Measurements from ENCODE around the gene NEIL1.
A peak's percentile ranks its signal among the peaks of the same experiment; 100 is the strongest.

Gene NEIL1

DNA sequence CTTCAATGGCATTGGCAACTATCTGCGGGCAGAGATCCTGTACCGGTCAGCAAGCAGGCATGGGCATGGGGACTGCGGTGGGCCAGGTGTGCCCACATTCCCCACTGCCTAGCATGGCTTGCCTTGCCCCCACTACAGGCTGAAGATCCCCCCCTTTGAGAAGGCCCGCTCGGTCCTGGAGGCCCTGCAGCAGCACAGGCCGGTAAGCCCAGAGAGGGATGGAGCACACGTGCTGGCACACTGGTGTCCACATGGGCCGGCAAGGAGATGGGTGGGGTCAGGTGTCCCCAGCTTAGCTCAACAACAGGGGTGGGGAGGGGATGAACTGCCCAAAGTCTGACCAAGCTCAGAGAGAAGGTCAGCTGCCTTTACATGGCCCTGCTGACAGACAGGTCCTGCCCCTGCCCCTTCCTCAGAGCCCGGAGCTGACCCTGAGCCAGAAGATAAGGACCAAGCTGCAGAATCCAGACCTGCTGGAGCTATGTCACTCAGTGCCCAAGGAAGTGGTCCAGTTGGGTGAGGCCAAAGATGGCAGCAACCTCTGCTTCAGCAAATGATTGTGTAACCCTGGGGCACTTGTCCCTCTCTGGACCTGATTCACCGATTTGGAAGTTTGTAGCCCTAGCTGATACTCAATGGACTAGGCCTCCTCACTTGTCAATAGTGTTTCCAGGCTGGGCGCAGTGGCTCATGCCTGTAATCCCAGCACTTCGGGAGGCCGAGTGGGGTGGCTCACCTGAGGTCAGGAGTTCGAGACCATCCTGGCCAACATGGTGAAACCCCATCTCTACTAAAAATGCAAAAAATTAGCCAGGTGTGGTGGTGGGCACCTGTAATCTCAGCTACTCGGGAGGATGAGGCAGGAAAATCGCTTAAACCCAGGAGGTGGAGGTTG is 5.6 kb downstream of the NEIL1 start:
- intact Hi-C loops (cut with DNase I) = no loop called here
- no peak for DNase-seq

DNA sequence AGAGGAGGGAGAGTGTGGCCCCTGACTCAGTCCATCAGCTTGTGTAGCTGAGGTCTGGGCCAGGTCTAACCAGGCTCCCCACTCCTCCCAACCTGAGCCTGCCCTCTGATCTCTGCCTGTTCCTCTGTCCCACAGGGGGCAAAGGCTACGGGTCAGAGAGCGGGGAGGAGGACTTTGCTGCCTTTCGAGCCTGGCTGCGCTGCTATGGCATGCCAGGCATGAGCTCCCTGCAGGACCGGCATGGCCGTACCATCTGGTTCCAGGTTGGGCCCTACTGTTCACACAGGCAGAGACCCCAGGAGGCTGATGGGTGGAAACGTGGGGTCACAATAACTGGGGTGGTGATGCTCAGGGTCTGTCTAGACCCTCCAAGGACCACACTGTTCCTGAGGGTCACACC is 6.8 kb downstream of the NEIL1 start:
- no peak for DNase-seq
- intact Hi-C loops (cut with DNase I) = no loop called here

DNA sequence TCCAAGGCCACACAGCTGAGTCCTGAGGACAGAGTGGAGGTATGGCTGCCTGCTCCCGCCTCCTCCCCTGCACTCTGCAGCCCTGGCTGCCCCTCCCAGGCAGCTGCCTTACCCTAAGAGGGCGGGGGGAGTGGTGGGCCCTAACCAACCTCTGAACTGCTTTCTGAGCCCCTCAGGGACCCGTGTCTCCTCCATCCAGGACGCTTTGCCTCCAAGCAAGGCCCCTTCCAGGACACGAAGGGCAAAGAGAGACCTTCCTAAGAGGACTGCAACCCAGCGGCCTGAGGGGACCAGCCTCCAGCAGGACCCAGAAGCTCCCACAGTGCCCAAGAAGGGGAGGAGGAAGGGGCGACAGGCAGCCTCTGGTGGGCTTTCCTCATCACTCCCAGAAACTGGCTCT is 7.6 kb downstream of the NEIL1 start:
- DNase-seq = no peak
- intact Hi-C loops (cut with DNase I) = no loop called here

DNA sequence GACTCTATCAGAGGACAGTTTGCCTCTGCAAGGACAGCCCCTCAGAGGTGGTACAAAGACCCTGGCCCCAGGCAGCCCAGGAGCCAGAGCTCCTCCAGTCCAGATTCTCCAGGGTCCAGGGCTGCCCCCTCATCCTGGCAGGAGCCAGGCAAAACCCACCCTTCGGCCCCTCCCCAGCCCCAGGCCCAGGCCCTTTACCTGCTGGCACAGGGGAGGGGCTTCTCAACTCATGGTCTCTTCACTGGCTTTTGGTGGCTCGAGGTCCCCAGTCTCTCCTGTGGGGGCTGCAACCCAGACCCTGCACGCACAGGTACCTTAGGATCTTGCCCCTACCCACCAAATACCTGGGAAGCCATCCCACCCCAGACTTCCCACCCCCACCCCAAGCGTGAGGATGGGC is 8.5 kb downstream of the NEIL1 start:
- DNase-seq = peak in 1 of 42 donors; percentile 13
- intact Hi-C loops (cut with DNase I) = no loop called here

DNA sequence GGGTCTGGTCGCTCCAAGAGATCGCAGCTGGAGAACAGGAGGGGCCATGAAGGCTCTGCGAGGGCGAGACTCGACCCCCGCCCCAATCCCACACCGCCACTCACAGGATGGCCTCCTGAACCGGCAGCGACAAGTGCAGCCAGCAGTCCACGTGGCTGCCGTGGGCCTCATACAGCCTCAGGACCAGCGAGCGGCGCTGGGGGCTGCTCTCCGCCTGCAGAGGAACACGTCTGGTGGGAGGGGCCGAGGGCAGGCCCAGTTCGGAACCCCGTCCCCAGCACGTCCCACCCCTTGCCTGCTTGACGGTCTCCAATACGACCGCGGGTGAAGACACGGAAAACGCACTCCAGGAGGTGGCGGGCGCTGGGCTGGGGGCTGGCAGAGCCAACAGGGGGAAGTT is 9.2 kb downstream of the NEIL1 start:
- intact Hi-C loops (cut with DNase I) = no loop called here
- peak in 2 of 42 donors; percentile 6 to 20 for DNase-seq

DNA sequence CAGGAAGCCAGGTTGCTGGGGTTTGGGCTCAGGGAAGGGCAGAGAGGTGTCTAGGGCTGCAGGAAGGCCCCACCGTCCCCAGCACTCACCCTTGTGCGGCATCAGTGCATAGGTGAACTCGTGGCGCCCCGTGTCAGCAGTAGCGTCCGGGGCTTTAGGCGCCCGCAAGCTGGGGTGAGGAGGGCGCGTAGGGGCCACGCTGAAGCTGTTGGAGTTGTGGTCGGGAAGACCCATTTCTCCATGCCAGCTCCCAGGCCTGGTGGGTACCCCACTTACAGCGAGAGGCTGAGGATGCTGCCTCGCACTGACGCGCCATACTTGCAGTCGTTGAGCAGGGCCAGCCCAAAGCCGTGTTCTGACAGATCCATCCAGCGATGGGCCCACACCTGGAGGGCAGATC is 9.7 kb downstream of the NEIL1 start:
- peak in 2 of 42 donors; percentile 9 to 28 for DNase-seq
- intact Hi-C loops (cut with DNase I) = no loop called here

DNA sequence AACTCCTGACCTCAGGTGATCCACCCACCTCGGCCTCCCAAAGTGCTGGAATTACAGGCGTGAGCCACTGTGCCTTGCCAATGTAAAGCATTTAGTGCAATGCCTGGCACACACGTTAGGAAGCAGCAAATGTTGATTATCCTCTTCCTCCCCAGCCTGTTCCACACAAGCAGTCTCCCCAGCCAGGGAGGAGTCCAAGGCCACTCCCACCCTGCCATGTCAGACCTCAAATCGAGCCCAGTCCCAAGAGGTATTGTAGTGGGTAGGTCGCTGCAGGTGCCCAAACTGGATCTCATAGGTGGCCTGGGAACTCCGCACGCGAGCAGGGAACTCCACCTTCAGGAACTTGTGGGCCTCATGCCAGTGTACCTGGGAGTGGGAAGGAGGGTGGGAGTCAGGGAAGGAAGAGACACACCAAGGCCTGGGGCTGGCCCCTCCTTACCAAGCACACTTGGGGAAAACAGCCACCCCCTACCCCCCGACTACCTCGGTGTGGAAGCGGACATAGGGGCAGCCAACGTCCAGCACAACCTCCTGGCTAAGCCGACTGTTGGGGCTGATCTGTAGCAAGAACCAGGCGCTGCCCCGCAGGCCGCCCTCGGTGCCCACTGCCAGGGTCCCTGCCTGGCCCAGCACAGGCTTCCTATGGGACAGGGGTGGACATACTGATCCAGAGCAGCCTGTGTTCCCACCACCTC is 11.3 kb downstream of the NEIL1 start:
- intact Hi-C loops (cut with DNase I) = no loop called here

DNA sequence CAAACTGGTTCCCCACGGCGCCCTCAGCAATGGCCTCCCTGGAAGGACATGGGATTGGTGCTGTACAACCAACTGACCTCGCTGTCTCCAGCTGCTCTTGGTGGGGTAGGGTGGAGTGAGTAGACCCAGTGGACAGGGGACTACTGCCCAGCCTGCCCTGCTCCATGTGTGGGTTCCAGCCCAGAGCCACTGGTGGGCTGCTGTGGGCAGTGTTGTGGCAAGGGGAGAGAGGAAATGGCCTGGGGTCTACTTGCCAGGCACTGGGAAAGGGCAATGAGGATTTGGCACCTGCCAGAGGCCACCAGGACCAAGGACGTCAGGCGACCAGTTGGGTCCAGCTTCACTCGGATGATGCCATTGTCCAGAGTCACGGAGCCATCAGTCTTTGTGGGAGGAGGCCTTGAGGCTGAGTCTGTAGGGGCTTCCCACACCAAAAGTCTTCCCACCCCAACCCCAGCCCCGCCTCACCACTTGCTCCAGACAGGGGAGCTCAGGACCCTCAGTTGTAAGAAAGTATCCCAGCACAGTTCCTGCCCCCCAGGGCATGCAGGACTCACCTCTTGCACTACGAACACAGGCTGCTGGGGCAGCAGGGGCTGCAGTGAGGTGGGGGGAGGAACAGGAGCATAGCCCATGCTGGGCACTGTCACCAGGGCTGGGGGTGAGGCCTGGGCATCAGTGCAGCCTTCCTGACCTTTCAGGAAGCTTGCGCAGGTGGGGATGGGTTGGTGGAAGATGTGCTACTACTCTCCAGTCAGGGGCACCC is 12.1 kb downstream of the NEIL1 start:
- peak in 2 of 42 donors; percentile 7 to 18 for DNase-seq
- intact Hi-C loops (cut with DNase I) = no loop called here

More for the DNA sequence above, 11.3 kb downstream of the NEIL1 start:
- peak in 1 of 42 donors; percentile 9 for DNase-seq

DNA sequence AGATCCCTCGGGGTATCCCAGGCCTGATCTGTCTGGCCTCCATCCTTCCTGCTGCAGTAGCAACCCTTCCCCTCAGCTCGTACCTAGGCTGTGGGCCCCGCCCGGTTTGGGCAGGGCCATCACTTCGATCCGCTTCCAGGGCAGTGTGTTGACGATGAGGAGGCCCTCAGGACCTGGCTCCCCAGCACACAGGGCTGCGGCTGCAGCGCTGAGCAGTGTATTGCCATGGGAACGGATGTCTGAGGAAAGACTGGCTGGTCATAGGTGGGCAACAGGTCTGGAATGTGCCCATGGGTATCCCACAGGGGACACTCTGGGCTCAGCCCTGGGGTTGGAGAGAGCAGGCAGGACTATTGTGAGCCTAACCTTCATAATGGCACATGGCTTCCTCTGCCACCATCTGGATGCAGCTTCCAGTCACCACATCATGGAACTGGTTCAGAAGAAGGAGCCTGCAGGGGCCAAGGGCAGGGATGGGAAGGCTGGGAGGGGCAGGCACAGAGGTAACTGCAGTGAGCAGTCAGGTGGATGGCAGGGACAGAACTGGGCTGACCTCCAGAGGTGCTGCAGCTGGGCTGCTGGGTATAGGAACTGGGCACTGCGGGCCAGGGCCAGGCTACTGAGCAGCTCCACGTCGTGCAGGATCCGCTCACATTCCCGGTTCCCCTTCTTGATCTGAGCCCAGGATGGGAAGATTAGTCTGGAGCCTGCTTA is 12.9 kb downstream of the NEIL1 start:
- peak in 1 of 42 donors; percentile 9 for DNase-seq
- intact Hi-C loops (cut with DNase I) = loop anchor here (10.0 kb wide), 1 partner anchor 285 kb away; the partner anchor contains the start of genes IMP3 and SNX33

DNA sequence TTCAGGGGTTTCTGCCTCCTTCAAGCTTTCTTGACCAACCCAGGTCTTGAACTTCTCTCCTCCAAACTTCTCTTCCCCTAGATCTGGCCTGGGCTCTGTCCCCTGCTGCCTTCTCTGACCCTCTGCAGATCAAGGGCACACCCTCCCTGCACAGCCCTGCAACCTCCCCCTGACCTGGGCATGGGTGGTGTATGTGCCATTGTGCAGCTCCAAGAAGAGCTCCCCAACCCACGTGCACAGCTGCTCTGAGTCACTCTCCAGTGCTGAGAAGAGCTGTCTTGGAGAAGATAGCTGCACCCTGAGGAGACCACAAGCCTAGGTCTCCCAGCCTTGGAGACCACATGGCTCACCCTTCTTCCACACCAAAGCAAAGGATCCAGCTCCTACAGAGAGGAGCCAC is 13.6 kb downstream of the NEIL1 start:
- peak in 40 of 42 donors; percentile 21 to 88 (median 64) for DNase-seq
- intact Hi-C loops (cut with DNase I) = loop anchor here (10.0 kb wide), 1 partner anchor 284 kb away; the partner anchor contains the start of genes IMP3 and SNX33

DNA sequence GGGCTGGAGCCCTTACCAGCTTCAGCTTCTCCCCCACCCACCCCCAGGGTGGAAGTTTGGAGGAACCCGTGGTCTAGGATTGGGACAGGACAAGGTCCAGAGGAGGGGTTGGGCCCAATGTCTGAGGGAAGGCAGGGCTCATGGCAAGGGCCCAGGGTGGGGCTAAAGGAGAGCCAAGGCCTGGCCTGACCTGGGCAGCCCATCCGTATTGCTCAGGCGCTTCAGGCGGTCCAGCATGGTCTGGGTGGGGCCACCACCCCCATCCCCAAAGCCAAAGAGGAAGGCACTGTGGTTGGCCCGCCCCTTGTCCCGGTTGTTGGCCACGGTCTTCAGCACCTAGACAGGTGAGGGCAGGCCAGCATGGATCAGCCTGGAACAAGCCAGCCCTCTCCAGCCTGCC is 14.0 kb downstream of the NEIL1 start:
- intact Hi-C loops (cut with DNase I) = loop anchor here (10.0 kb wide), 1 partner anchor 284 kb away; the partner anchor contains the start of genes IMP3 and SNX33
- peak in 2 of 42 donors; percentile 11 to 24 for DNase-seq

DNA sequence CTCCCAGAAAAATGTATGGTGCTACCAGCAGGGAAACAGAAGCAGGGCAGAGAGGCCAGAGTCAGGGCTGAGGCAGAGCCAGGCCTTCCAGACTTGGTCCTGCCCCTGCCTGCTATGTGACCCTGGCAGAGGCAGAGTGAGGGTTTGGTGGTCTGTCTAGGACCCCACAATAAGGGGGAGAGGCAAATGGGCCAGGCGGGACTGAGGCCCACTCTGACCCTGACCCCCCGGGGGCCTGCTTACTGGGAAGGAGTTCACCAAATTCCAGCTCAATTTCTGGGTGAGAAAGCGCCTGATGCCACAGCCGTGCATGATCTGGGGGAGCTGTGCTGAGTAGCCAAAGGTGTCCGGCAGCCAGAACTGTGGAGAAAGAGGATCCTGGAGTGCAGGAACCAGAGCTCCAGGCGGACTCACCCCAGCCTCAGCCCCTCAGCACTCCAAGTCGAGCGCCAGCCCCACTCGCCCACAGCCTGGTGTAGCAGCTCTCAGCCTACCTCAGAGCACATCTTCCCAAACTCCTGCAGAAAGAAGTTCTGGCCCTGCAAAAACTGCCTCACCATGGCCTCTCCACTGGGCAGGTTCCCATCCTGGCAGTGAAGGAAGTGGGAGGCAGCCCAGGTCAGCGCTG is 14.6 kb downstream of the NEIL1 start:
- peak in 2 of 42 donors; percentile 6 to 12 for DNase-seq
- intact Hi-C loops (cut with DNase I) = loop anchor here (10.0 kb wide), 1 partner anchor 283 kb away; the partner anchor contains the start of genes IMP3 and SNX33

DNA sequence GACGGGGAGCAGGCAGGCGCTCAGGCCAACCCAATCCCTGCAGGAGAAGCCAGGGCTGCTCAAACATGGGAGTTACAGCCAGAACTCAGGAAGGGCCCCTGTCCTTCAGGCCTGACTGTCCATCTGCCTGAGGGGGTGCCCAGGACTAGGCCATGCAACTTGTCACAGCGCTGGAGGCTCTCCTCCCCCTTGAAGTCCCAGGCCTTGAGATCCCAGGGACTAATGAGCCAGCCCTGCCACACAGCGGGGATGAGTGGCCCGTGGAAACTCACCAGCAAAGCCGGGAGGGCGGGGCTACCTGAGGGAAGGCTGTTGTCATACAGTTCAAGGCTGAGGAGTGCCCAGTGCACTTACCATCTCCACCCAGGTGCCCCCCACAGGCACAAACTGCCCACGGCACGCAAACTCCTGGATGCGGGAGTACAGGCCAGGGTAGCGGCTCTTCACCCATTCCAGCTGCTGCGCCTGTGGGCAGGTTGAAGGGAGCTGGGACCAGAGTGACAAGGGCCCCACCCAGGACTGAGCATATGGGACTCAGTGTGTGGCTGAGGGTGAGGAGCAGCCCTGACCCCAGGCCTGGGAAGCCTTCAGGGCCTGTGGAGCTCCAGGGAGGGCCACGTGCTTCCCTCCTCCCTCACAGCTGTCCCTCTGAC is 15.3 kb downstream of the NEIL1 start:
- peak in 1 of 42 donors; percentile 11 for DNase-seq
- intact Hi-C loops (cut with DNase I) = loop anchor here (10.0 kb wide), 1 partner anchor 283 kb away; the partner anchor contains the start of genes IMP3 and SNX33

DNA sequence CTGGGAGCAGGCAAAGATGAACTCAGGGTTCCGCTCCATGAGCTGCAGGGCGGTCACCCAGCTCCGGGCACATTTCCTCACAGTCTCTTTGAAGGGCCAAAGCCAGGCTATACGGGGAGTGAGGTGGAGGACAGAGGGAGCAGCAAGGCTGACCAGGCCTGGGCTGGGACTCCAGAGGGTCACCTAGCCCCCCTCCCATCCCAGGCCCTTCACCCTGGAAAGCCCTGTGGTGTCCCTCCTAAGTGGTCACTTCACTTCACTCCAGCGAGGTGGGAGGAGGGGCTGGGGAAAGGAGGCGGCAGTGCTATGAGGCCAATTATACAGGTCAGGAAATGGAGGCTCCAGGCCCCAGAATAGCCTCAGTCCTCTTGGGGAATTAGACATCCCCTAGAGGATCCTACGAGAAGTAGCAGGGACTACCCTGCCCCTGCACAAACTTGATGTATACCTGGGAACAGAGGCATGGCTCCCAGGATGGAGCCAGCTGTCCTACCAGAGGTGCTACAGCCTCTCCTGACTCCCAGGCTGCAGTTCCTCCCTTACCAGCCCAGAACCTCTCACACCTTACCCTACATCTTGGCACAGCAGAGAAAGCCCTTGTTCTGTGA is 15.9 kb downstream of the NEIL1 start:
- intact Hi-C loops (cut with DNase I) = loop anchor here (10.0 kb wide), 1 partner anchor 282 kb away; the partner anchor contains the start of genes IMP3 and SNX33
- peak in 1 of 42 donors; percentile 9 for DNase-seq

DNA sequence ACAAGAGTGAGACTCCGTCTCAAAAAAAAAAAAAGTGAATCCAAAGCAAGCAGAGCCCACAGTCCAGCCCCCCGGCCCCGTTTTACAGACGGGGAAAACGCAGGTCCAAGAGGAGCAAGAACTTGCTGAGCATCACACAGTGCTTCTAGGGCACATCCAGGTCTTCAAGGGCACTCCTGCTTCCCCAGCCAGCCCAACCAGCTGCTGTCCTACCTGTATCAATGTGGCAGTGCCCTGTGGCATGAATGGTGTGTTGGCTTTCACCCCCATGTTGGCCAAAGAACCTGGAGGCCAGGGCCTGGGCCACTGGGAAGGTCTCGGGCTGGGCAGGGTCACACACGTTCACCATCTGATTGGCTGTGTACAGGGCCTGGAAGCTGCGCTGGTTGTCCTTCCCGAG is 16.9 kb downstream of the NEIL1 start:
- intact Hi-C loops (cut with DNase I) = loop anchor here (10.0 kb wide), 1 partner anchor 281 kb away; the partner anchor contains the start of genes IMP3 and SNX33
- no peak for DNase-seq

DNA sequence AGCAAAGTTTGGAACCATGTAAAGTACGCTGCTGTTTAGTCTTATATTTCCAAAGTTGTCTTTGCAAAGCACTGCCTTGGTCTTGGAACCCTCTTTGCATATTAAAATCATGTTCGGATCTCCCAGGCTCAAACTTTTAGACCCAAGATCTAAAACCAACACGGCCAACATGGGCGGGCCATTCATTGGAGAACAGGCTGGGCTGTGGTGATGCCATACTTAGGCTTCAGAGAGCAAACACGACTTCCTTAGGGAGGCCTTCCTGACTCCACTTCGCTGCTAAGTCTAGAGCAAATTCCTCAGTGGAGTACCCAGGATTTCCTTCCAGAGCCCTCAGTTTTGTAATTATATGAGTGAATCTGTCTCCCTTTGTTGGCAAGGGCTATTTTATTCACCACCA is 18.0 kb downstream of the NEIL1 start:
- intact Hi-C loops (cut with DNase I) = loop anchor here (10.0 kb wide), 1 partner anchor 280 kb away; the partner anchor contains the start of genes IMP3 and SNX33
- no peak for DNase-seq

DNA sequence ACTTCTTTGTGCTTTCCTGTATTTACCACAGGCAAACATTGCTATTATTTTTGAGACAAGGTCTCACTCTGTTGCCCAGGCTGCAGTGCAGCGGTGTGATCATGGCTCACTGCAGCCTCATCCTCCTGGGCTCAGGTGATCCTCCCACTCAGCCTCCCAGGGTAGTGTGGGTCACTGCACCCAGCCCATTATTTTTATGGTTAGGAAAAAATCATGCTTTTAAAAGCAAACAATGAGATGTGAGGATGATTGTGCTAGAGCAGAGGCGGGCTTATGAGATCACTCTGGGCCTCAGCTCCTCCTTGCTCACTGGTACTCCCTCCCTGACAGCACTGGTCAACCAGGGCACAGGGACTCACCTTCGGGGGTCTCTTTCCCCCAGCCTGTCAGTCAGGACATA is 19.3 kb downstream of the NEIL1 start:
- peak in 1 of 42 donors; percentile 5 for DNase-seq
- intact Hi-C loops (cut with DNase I) = loop anchor here (10.0 kb wide), 1 partner anchor 279 kb away; the partner anchor contains the start of genes IMP3 and SNX33
